Sigmoid colon (tissue), 7 donors: ENCODE results near the gene CTIF. TPM values are rescaled to one million over a fixed set of nuclear protein-coding genes. Genes with fewer than 3 reads are reported as not detected.

ENCODE experiments used
- DNase-seq: peaks from one replicate; pipeline ENCODE4 v3.0.0-alpha.2; 2019
- H3K27ac ChIP-seq, 4 donors: fragments of 200-600 bp; sonication (generic); one replicate each; pipeline ENCODE4 v1.5.1; 2016 to 2019; ENCODE audit warnings: mild to moderate bottlenecking in 1 of 4
- H3K27me3 ChIP-seq, 3 donors: fragments of 200-600 bp; sonication (generic); one replicate each; pipeline ENCODE4 v1.5.1; 2019; ENCODE audit warnings: mild to moderate bottlenecking in 1 of 3
- H3K36me3 ChIP-seq, 4 donors: fragments of 200-600 bp; sonication (generic); one replicate each; pipeline ENCODE4 v1.5.1; 2016 to 2019
- H3K4me1 ChIP-seq, 4 donors: fragments of 200-600 bp; sonication (generic); one replicate each; pipeline ENCODE4 v1.5.1; 2017 to 2019
- H3K4me3 ChIP-seq, 4 donors: fragments of 200-600 bp; sonication (generic); one replicate each; pipeline ENCODE4 v1.5.1; 2017 to 2019; ENCODE audit warnings: mild to moderate bottlenecking in 2 of 4, moderate library complexity in 1 of 4
- H3K9me3 ChIP-seq, 4 donors: fragments of 200-600 bp in 3 of 4; sonication (generic) in 3 of 4; one replicate each; pipeline versions ENCODE4 v1.5.1 to v1.6.1; 2013 to 2019
- CTCF ChIP-seq, 4 experiments: fragments of 450-650 bp in 3 of 4; fragments of 200-600 bp in 1 of 4; IDR thresholded peaks; one replicate each; pipeline ENCODE4 v1.5.1; 2016 to 2019; ENCODE audit warnings: antibody characterized with exemption in 4 of 4, mild to moderate bottlenecking in 3 of 4, moderate library complexity in 2 of 4
- EP300 ChIP-seq, 4 donors: sonication (generic); formaldehyde crosslinking; IDR thresholded peaks; one replicate each; pipeline ENCODE4 v1.6.1; 2017; ENCODE audit warnings: antibody characterized with exemption in 4 of 4
- POLR2A ChIP-seq, 2 donors: fragments of 450-650 bp; IDR thresholded peaks; one replicate each; pipeline ENCODE4 v1.6.1; 2016; ENCODE audit warnings: antibody characterized with exemption in 2 of 2, mild to moderate bottlenecking in 2 of 2, moderate library complexity in 2 of 2
- POLR2AphosphoS5 ChIP-seq, 4 donors: sonication (generic); formaldehyde crosslinking; IDR thresholded peaks; one replicate each; pipeline ENCODE4 v1.6.1; 2017; ENCODE audit warnings: antibody characterized with exemption in 4 of 4
- WGBS, 2 donors: extraction: QIAGEN DNeasy Blood & Tissue Kit; methylation state at CpG; one replicate each; pipeline ENCODE4 v1.1.7; 2013; 5-methylcytosine and 5-hydroxymethylcytosine counted together
- intact Hi-C: fragments of 100-400 bp; cut with DNase I; formaldehyde crosslinking; loops from one replicate; pipeline ENCODE4 v1.15.1; 2023
- polyA plus RNA-seq, 3 donors: library from polyadenylated mRNA; stranded (reverse); fragments of 200-250 nt; gene quantifications; one replicate each; pipeline ENCODE4 v1.2.3, GENCODE V29; 2013
- total RNA-seq, 4 donors: library from RNA; depleted of rRNA; stranded (reverse); fragments of >200 nt; gene quantifications; one replicate each; pipeline ENCODE4 v1.1.0, GENCODE V29; 2016
- donor health status: healthy with polysubstance abuse.
- donor health status: Bipolar disorder and iron deficiency.
- donor health status: healthy.

The CTIF gene
- total and polyA plus RNA-seq, 7 donors: 3.6 to 65.9 (median 22.5) TPM

- H3K27me3 ChIP-seq: no peaks in the 10 kb centered on the region
Measured at GRCh38 chr18:48531908-48532307, 6.9 kb upstream of the CTIF start.

DNA sequence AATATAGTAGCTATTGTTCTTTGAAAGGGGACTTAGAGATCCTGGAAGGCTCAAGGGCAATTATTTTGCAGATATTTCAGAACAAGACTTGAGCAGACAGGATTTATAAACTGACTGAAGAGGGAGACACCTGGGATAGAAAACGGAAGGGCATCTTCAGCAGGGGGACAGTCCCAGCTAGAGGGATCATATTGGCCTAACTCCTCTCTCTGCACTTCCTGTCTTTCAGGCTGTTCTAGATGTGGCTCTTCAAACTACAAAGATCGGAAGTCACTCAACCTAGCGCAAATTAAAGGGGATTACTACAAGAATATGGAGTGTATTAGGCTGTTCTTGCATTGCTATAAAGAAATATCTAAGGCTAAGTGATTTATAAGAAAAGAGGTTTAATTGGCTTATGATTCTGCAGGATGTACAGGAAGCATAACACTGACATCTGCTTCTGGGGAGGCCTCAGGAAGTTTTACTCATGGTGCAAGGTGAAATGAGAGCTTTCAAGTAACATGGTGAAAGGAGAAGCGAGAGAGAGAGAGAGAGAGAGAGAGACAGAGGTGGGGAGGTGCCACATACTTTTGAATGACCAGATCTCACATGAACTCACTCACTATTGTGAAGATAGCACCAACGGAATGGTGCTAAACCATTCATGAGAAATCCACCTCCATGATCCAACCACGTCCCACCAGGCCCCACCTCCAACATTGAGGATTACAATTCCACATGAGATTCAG lies 5.3 kb upstream of the CTIF start:
- Histone ChIP-seq H3K4me1 (peaks cover 0 to 6% (median 4%) of the 10 kb centered on the region in 4 donors), H3K9me3 (no peaks in the 10 kb centered on the region), H3K27ac (no peak overlapping the region), H3K27me3 (no peaks in the 10 kb centered on the region), H3K36me3 (no peaks in the 10 kb centered on the region), H3K4me3 (no peak overlapping the region)
- 82 to 85% methylated on average over 6 of the region's 6 CpGs for WGBS, 2 donors
- intact Hi-C loops: loop anchor here (10.0 kb wide), 1 partner anchor 599 kb away; the partner anchor contains the start of gene SMAD2
- no peak for TF ChIP-seq CTCF (IDR thresholded peaks at IDR 0.05)
- DNase-seq: no peak

More at GRCh38 chr18:48531908-48532307, 6.9 kb upstream of the CTIF start:
- Histone ChIP-seq H3K4me1 (no peaks in the 10 kb centered on the region), H3K9me3 (no peaks in the 10 kb centered on the region), H3K36me3 (no peaks in the 10 kb centered on the region), H3K4me3 (no peak overlapping the region), H3K27ac (no peak overlapping the region)
- TF ChIP-seq POLR2A (IDR thresholded peaks at IDR 0.05) (no peak), EP300 (IDR thresholded peaks at IDR 0.05) (no peak), POLR2AphosphoS5 (IDR thresholded peaks at IDR 0.05) (no peak)
- intact Hi-C loops: loop anchor here (10.0 kb wide), 1 partner anchor 597 kb away; the partner anchor contains the start of gene SMAD2
- 54 to 70% methylated on average over 3 of the region's 3 CpGs for WGBS, 2 donors
- no peak for DNase-seq

DNA sequence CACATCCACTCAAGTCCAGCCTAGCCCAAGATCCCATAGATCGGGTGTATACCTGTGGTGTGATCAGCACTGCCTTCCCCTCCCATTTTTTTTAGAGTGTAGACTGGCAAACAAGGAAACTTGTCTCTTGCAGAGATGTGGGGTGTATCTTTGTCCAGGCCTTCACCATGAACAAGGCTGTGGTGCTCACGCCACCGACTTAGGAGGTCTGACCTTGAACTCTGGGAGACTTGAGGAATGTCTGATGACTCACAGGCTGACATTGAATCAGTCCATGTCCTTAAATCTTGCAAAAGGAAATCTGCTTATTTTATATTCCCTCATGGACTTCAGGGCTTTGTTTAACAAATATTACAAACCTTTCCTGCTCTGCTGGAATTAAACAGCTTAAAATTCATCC lies 4.5 kb upstream of the CTIF start:
- H3K4me1 ChIP-seq: peaks cover 0 to 6% (median 5%) of the 10 kb centered on the region in 4 donors
- intact Hi-C loops: loop anchor here (10.0 kb wide), 1 partner anchor 600 kb away; the partner anchor contains the start of gene SMAD2
- no peak overlapping the region for H3K4me3 ChIP-seq
- TF ChIP-seq EP300 (IDR thresholded peaks at IDR 0.05): no peak
- TF ChIP-seq POLR2A (IDR thresholded peaks at IDR 0.05): no peak
- TF ChIP-seq CTCF (IDR thresholded peaks at IDR 0.05): no peak
- no peak overlapping the region for H3K27ac ChIP-seq
- no peaks in the 10 kb centered on the region for H3K9me3 ChIP-seq
- no peaks in the 10 kb centered on the region for H3K36me3 ChIP-seq
- no peaks in the 10 kb centered on the region for H3K27me3 ChIP-seq
- DNase-seq: no peak
- 76 to 90% methylated on average over 3 of the region's 3 CpGs for WGBS, 2 donors

DNA sequence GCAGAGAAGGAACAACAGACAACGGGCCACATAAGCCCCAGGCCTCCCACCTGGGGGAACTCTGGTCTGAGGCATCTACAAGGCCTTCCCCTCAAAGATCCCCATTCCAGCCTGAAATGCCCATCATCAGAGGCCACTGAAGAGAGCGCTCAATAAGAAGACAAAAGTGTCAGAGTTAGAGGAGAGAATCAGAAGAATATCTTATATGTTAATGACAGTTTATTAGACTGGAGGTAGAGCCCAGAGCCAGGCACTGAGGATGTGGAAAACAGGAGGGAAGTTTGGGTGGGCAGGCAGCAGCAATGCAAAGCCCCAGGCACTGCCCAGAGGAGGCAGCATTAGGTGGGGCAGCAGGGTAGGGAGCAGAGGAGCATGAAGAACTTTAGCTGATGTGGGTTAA lies 2.9 kb upstream of the CTIF start:
- intact Hi-C loops: loop anchor here (5.0 to 10.0 kb wide), 5 partner anchors 76 to 951 kb away; partner anchors contain the start of genes C18orf32 and SMAD2
- H3K36me3 ChIP-seq: no peaks in the 10 kb centered on the region
- peaks cover 0 to 6% (median 5%) of the 10 kb centered on the region in 4 donors for H3K4me1 ChIP-seq
- H3K4me3 ChIP-seq: no peak overlapping the region
- WGBS, 2 donors: 90 to 91% methylated on average over 2 of the region's 2 CpGs
- DNase-seq: no peak
- no peak overlapping the region for H3K27ac ChIP-seq
- no peaks in the 10 kb centered on the region for H3K9me3 ChIP-seq
- TF ChIP-seq CTCF (IDR thresholded peaks at IDR 0.05): no peak
- TF ChIP-seq EP300 (IDR thresholded peaks at IDR 0.05): no peak
- no peak for TF ChIP-seq POLR2A (IDR thresholded peaks at IDR 0.05)
- no peaks in the 10 kb centered on the region for H3K27me3 ChIP-seq

DNA sequence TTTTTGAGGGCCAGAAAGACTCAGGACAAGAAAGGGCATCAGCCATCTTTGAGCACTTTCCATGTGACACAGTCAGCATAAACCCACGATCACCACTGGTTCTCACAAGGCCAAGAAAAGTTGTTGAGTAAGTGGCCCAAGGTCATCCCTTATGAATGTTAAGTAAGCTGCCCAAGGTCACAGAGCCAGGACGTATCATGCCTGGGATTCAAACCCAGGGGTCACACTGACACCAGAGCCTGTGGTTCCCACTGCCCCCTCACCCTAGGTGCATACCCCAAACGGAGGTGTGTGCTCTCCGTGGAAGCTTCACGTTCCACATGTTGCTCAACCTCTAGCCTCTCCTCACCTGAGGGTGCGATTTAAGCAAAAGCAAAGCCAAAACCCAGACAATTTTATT lies 2.3 kb upstream of the CTIF start:
- intact Hi-C loops: loop anchor here (5.0 to 10.0 kb wide), 5 partner anchors 76 to 951 kb away; partner anchors contain the start of genes C18orf32 and SMAD2
- H3K4me3 ChIP-seq: no peak overlapping the region
- DNase-seq: no peak
- no peaks in the 10 kb centered on the region for H3K9me3 ChIP-seq
- peaks cover 0 to 8% (median 8%) of the 10 kb centered on the region in 4 donors for H3K4me1 ChIP-seq
- no peaks in the 10 kb centered on the region for H3K36me3 ChIP-seq
- H3K27me3 ChIP-seq: no peaks in the 10 kb centered on the region
- WGBS, 2 donors: 93 to 95% methylated on average over 6 of the region's 6 CpGs
- TF ChIP-seq POLR2A (IDR thresholded peaks at IDR 0.05): no peak
- no peak for TF ChIP-seq POLR2AphosphoS5 (IDR thresholded peaks at IDR 0.05)
- TF ChIP-seq CTCF (IDR thresholded peaks at IDR 0.05): no peak
- TF ChIP-seq EP300 (IDR thresholded peaks at IDR 0.05): no peak
- no peak overlapping the region for H3K27ac ChIP-seq
